ENCODE measurements around the gene DPP8.
A peak's percentile ranks its signal among the peaks of the same experiment; 100 is the strongest.

DNA sequence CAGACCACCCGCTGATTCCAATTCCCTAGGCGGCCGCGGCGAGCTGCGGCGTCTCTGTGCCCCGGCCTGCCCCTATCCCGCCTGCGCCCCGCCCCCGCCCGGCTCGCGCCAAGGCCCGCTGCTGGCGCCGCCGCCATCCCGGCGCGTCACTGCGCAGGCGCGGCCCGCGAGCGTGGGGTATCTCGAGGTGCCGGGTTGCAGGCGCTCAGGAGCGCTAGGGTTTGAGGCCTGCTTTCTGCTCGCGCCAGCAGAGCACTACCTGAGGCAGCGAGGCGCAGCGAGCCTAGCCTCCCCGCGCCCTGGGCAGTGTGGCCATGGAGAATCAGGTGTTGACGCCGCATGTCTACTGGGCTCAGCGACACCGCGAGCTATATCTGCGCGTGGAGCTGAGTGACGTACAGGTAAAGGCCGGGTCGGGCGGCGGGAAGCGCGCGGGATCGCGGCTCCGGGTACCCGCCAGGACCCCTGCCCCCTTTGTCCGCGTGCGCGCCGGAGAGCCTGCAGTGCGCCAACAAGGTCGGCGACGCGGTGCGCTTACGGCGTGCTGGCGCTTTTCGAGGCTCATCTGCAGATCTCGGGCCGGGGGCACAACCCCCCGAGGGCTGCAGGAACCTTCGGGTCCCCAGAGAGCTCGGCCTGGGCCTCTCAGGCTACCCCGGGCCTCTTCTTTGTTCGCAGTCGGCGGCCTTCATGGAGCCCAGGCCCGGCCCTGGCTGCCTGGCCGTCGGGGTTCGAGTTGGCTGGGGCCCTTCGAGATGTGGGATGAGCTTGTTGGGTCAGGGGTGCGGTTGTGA is 13.0 kb upstream of the DPP8 start, which contains the start of gene HACD3:
- TF ChIP-seq, protein P1, sequence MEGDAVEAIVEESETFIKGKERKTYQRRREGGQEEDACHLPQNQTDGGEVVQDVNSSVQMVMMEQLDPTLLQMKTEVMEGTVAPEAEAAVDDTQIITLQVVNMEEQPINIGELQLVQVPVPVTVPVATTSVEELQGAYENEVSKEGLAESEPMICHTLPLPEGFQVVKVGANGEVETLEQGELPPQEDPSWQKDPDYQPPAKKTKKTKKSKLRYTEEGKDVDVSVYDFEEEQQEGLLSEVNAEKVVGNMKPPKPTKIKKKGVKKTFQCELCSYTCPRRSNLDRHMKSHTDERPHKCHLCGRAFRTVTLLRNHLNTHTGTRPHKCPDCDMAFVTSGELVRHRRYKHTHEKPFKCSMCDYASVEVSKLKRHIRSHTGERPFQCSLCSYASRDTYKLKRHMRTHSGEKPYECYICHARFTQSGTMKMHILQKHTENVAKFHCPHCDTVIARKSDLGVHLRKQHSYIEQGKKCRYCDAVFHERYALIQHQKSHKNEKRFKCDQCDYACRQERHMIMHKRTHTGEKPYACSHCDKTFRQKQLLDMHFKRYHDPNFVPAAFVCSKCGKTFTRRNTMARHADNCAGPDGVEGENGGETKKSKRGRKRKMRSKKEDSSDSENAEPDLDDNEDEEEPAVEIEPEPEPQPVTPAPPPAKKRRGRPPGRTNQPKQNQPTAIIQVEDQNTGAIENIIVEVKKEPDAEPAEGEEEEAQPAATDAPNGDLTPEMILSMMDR (IDR thresholded peaks at IDR 0.05) = peak in 1 of 6 experiments; percentile 25
- TF ChIP-seq POLR2AphosphoS5 (IDR thresholded peaks at IDR 0.05) (peak in 1 of 2 donors; percentile 48), EP300 (IDR thresholded peaks at IDR 0.05) (no peak), POLR2A (IDR thresholded peaks at IDR 0.05) (peak in 2 of 4 donors; percentile 29 to 67)

Data from upper lobe of left lung (tissue), 4 donors.